HG02938 (cell line): ENCODE data around the gene CRBN.

Experiments
- ATAC-seq: cut with Tn5 transposase; IDR thresholded peaks from one replicate; pipeline ENCODE4 v1.9.1; 2021; ENCODE audit warnings: mild to moderate bottlenecking, moderate library complexity; ENCODE audit not compliant: unreplicated experiment

Gene CRBN

DNA sequence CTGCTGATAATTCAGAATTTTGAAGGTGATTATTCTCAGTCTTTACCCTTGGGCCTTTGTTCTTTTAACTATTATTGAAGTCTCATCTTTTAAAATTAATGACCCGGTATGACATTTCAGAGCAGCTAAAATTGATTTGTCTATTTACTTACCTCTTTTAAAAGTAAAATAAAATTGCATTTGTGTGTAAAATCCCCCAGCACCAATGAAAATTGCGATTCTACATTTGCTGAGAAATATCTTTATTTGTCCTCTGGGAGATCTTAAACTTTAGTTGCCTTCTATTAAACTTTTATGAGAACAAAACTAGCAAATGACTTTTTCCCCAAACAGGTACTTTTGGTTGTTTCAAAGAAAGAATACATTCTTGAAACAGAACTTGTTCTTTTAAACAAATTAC lies 61.8 kb downstream of the CRBN start:
- ATAC-seq = no peak

GRCh38 chr3:3113042-3113709 lies 66.3 kb downstream of the CRBN start:
- no peak for ATAC-seq

GRCh38 chr3:3110749-3111361 lies 68.6 kb downstream of the CRBN start:
- ATAC-seq = peak; percentile 31

DNA sequence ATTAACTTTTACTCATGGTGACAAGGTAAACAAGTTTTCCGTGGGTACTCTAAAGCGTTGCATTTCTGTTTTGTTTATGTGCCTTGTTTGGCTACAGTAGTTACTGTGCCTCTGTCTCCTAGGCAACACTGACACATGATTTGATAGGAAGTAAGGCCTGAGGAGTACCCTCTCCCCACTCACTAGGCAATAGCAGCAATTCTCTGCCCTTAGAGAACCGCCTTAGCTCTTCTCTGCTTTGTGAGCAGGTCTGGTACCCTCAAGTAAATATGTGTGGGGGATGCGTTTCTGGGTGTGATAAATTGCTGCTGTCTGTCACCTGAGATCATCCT lies 69.2 kb downstream of the CRBN start, which contains the start of gene IL5RA:
IL5RA (minus strand) TSS at position 76 of the 332 bp plus-strand sequence. CDS start 5,390 bp downstream, outside the sequence.
- peak; percentile 67 for ATAC-seq

DNA sequence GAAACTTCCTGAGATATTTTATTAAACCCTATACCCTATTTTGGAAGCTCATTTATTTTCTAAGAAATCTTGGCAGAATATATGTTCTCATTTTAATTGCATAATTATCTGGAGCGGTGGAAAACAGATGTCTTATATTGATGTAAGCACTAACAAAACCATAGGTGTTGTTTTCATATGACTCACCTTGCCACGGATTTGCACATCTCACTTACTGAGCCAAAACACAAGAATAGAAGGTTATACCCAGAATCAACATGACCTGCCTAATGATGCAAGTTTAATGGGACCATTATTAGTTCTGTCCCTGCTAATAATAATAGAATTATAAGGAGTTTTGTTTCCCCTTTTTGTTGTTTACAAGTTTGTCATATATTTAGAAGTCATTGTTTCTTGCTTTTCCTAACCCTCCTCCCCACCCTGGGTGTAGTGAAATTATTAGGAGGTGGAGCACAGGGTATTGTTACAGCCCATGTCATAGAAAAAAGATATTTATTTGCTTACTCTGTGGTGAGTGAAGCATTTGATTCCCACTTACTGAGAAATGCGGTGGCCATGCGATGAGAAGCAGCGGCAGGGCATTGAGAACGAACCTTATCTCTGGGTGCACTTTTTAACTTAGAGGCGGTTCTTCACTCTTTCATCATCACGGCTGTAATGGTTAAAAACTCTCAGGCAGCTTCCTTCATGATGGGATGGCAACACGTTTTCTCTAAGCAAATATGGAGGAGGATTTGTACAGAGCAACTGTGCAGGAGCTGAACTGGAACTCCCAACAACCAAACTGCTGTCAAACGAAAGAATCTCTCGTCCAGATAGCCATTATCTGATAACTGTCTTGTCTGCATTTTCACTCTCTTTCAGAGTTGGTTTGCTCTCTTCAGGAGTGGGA lies 69.8 kb downstream of the CRBN start:
- peak; percentile 71 for ATAC-seq

- ATAC-seq = no peak
These were observed 71.6 kb downstream of the CRBN start for GRCh38 chr3:3107858-3108257.

GRCh38 chr3:3107181-3107580 lies 72.3 kb downstream of the CRBN start:
- ATAC-seq = no peak

DNA sequence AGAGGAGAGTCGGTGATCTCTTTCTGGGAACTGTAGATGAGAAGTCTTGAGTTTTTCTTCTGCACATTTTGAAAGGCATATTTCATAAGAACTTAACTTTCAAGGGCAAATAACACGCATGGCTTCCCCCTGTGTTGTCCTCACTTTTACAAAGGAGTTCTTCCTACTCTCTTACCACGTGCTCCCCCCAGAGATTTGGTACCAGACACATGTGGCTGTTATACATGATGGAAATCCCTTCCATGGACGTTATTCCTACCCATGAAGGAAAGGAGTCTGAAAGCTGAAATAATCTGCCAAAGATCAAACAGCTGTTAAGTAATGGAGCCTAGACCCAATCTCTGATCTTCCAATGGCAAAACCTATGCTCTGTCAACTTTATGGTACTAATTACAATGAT lies 73.7 kb downstream of the CRBN start:
- no peak for ATAC-seq

GRCh38 chr3:3105246-3105645 lies 74.2 kb downstream of the CRBN start:
- no peak for ATAC-seq

GRCh38 chr3:3102751-3103150 lies 76.7 kb downstream of the CRBN start:
- ATAC-seq = no peak

- ATAC-seq = peak; percentile 45
These were observed 77.6 kb downstream of the CRBN start for GRCh38 chr3:3101660-3102458.
